ENCODE measurements around the gene RASA3. TPM values are rescaled to one million over a fixed set of nuclear protein-coding genes. Genes with fewer than 3 reads are reported as not detected.

RASA3 gene
- total RNA-seq, 5 donors from 2014 or later (not counting 1 experiment from before 2014, with no cell fraction given) = 223 to 267 (median 238) TPM

DNA sequence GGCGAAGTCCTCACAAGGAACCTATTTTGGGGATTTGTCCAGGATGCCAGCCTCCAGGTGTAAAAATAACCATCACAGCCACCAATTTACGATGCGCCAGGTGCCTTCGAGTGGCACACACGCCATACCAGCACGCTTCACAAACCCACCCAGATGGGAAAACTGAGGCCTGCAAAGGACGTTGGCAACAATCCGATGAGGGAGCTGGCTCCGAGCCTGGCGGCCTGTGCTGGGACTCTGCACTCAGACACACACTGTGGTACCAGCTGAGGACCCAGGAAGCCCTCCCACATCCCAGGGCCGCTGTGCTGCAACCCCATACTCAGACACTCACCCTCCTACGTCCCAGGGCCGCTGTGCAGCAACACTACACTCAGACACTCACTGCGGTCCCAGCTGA, 93.5 kb downstream of the RASA3 start:
- ATAC-seq (replicated peaks in 1 of 4) (no peak), DNase-seq (no peak)
- Mint-ChIP-seq H3K27ac (peak overlapping the region in 1 of 2 donors; percentile 39), H3K4me3 (no peak overlapping the region), H3K36me3 (peaks cover 28% of the 10 kb centered on the region), H3K4me1 (peaks cover 53 to 61% (median 54%) of the 10 kb centered on the region in 3 donors), H3K9me3 (no peaks in the 10 kb centered on the region), H3K27me3 (no peaks in the 10 kb centered on the region)
- Histone ChIP-seq H3K27ac (ENCODE audit: low read length) (no peak overlapping the region), H3K36me3 (ENCODE audit: control insufficient read depth in 2 of 2, extremely low read depth in 1 of 2, insufficient read depth in 1 of 2, low read length in 1 of 2) (peaks cover 33 to 86% of the 10 kb centered on the region in 2 donors), H3K27me3 (replicated peaks in 1 of 2; ENCODE audit: control insufficient read depth in 2 of 2, extremely low read depth in 1 of 2, insufficient read depth in 2 of 2, low read length in 1 of 2) (no peaks in the 10 kb centered on the region), H3K9me3 (no peaks in the 10 kb centered on the region), H3K4me1 (ENCODE audit: control insufficient read depth in 1 of 2, extremely low read depth in 1 of 2, insufficient read depth in 2 of 2, low read length in 2 of 2) (peaks cover 0 to 66% of the 10 kb centered on the region in 2 experiments), H3K4me3 (ENCODE audit: control insufficient read depth in 1 of 2, extremely low read depth in 1 of 2, low read length in 1 of 2) (no peak overlapping the region)
- CTCF ChIA-PET = interaction anchor here in 1 of 2 donors (0.5 kb wide), 1 partner anchor 185 kb away, joined by 5 read pairs; no protein-coding TSS in a partner anchor
- POLR2A ChIA-PET = no interaction called here
- WGBS (ENCODE audit: insufficient coverage) = 89% methylated on average over 14 of the region's 14 CpGs

DNA sequence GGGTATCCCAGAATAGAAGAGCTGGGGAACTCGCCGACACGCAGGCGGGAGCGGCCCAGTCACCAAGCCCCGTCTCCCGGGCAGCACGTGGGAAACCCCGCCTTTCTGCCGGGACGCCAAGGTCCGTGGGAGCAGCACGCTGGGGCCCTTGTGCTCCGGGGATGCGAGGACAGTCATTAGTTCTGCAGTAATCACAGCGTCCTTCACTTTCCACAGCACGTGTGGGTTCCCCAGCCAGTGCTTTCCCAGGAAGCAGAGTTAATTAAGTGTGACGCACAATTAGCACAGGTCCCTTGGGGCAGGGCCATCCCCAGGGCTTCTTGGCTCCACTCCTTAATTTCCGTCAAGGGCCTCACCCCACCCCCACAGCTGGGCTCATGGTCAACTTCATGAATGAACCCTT, 94.2 kb downstream of the RASA3 start:
- Histone ChIP-seq H3K4me3 (ENCODE audit: control insufficient read depth in 1 of 2, extremely low read depth in 1 of 2, low read length in 1 of 2) (no peak overlapping the region), H3K9me3 (no peaks in the 10 kb centered on the region), H3K4me1 (ENCODE audit: control insufficient read depth in 1 of 2, extremely low read depth in 1 of 2, insufficient read depth in 2 of 2, low read length in 2 of 2) (peaks cover 0 to 70% of the 10 kb centered on the region in 2 experiments), H3K27me3 (replicated peaks in 1 of 2; ENCODE audit: control insufficient read depth in 2 of 2, extremely low read depth in 1 of 2, insufficient read depth in 2 of 2, low read length in 1 of 2) (no peaks in the 10 kb centered on the region), H3K27ac (ENCODE audit: low read length) (no peak overlapping the region), H3K36me3 (ENCODE audit: control insufficient read depth in 2 of 2, extremely low read depth in 1 of 2, insufficient read depth in 1 of 2, low read length in 1 of 2) (peaks cover 33 to 89% of the 10 kb centered on the region in 2 donors)
- Mint-ChIP-seq H3K4me1 (peaks cover 50 to 58% (median 51%) of the 10 kb centered on the region in 3 donors), H3K27ac (no peak overlapping the region), H3K27me3 (no peaks in the 10 kb centered on the region), H3K9me3 (no peaks in the 10 kb centered on the region), H3K36me3 (peaks cover 25% of the 10 kb centered on the region), H3K4me3 (no peak overlapping the region)
- ChIA-PET POLR2A (interaction anchor here (0.6 kb wide), 3 partner anchors 10 to 167 kb away, joined by 3 to 4 read pairs (median 3); no protein-coding TSS in a partner anchor), CTCF (no interaction called here)
- 91% methylated on average over 19 of the region's 19 CpGs for WGBS (ENCODE audit: insufficient coverage)
- ATAC-seq (replicated peaks in 1 of 4) (no peak), DNase-seq (no peak)

DNA sequence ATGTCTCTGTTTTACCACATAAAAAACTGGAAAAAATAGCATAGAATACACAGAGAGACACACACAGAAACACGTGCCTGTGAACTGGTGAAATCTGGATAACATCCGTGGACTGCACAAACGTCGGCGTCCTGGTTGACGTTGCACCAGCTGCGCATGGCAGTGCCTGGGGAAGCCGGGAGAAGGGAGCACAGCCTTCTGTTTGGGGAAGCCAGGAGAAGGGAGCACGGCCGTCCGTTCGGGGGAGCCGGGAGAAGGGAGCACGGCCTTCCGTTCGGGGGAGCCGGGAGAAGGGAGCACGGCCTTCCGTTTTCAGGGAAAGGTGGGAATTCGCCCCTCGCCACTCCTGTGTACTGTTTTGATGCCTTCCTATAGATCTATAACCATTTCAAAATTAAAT, 94.7 kb downstream of the RASA3 start:
- H3K27me3 ChIP-seq (replicated peaks in 1 of 2; ENCODE audit: control insufficient read depth in 2 of 2, extremely low read depth in 1 of 2, insufficient read depth in 2 of 2, low read length in 1 of 2) = no peaks in the 10 kb centered on the region
- DNase-seq (no peak), ATAC-seq (replicated peaks in 1 of 4) (no peak)
- peaks cover 33 to 83% of the 10 kb centered on the region in 2 donors for H3K36me3 ChIP-seq (ENCODE audit: control insufficient read depth in 2 of 2, extremely low read depth in 1 of 2, insufficient read depth in 1 of 2, low read length in 1 of 2)
- H3K27ac Mint-ChIP-seq = no peak overlapping the region
- ChIA-PET CTCF (no interaction called here), POLR2A (interaction anchor here (0.6 kb wide), 3 partner anchors 10 to 168 kb away, joined by 3 to 4 read pairs (median 3); no protein-coding TSS in a partner anchor)
- WGBS (ENCODE audit: insufficient coverage) = 97% methylated on average over 14 of the region's 21 CpGs
- H3K27ac ChIP-seq (ENCODE audit: low read length) = no peak overlapping the region
- H3K4me3 ChIP-seq (ENCODE audit: control insufficient read depth in 1 of 2, extremely low read depth in 1 of 2, low read length in 1 of 2) = no peak overlapping the region
- peaks cover 21% of the 10 kb centered on the region for H3K36me3 Mint-ChIP-seq
- H3K27me3 Mint-ChIP-seq = no peaks in the 10 kb centered on the region
- H3K4me3 Mint-ChIP-seq = no peak overlapping the region
- no peaks in the 10 kb centered on the region for H3K9me3 Mint-ChIP-seq
- H3K4me1 Mint-ChIP-seq = peaks cover 46 to 52% (median 46%) of the 10 kb centered on the region in 3 donors
- no peaks in the 10 kb centered on the region for H3K9me3 ChIP-seq
- H3K4me1 ChIP-seq (ENCODE audit: control insufficient read depth in 1 of 2, extremely low read depth in 1 of 2, insufficient read depth in 2 of 2, low read length in 2 of 2) = peaks cover 0 to 69% of the 10 kb centered on the region in 2 experiments

DNA sequence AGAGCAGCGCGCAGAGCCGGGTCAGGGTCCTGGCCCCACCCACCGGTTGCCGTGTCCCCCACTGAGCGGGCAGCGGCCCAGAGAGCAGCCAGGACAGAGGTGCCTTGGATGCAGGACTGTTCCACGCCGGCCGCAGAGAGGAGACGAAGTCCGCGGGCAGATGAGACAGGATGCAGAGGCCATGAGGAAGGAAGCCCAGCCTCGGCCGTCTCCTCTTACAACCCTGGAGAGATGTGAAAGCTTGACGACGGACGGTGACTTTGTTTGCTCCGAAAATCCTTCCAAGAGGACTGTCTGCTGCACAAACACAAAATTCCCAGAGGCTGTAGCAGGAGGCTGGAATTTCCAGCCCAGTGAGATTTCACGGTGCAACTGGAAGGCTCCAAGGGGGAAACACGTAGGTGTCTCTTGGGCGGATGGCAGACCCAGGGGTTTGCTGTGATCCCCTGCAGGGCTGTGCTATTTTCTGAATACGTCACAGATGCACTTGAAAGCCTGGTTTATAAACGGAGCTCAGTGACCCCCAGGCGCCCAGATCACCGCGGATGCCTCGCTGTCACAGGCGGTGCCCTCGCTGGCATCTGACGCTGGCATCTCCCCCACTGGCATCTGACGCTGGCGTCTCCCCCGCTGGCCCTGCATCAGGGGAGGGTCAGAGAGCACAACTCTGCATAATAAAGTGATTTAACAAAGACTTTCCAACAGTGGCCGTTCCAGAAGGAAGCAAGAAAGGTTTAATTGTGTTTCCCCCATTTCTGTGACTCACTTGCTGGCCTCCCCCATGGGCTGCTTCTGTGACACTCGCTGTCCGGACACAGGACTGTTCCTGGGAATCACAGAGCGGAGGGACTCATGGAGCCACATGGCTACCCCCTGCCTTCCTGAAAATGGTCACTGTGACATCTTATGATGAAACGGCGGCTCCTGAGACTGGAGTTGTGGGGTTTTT, 96.6 kb downstream of the RASA3 start:
- Mint-ChIP-seq H3K27ac (no peak overlapping the region), H3K9me3 (no peaks in the 10 kb centered on the region), H3K4me1 (peaks cover 45 to 53% (median 51%) of the 10 kb centered on the region in 3 donors), H3K27me3 (no peaks in the 10 kb centered on the region), H3K36me3 (peaks cover 20% of the 10 kb centered on the region), H3K4me3 (no peak overlapping the region)
- ATAC-seq (replicated peaks in 1 of 4) (no peak), DNase-seq (no peak)
- POLR2A ChIA-PET = interaction anchor here in 1 of 2 donors (0.6 kb wide), 1 partner anchor 34 kb away, joined by 5 read pairs; no protein-coding TSS in a partner anchor
- Histone ChIP-seq H3K27me3 (replicated peaks in 1 of 2; ENCODE audit: control insufficient read depth in 2 of 2, extremely low read depth in 1 of 2, insufficient read depth in 2 of 2, low read length in 1 of 2) (no peaks in the 10 kb centered on the region), H3K4me3 (ENCODE audit: control insufficient read depth in 1 of 2, extremely low read depth in 1 of 2, low read length in 1 of 2) (no peak overlapping the region), H3K36me3 (ENCODE audit: control insufficient read depth in 2 of 2, extremely low read depth in 1 of 2, insufficient read depth in 1 of 2, low read length in 1 of 2) (peaks cover 39 to 77% of the 10 kb centered on the region in 2 donors), H3K27ac (ENCODE audit: low read length) (no peak overlapping the region), H3K9me3 (no peaks in the 10 kb centered on the region), H3K4me1 (ENCODE audit: control insufficient read depth in 1 of 2, extremely low read depth in 1 of 2, insufficient read depth in 2 of 2, low read length in 2 of 2) (peaks cover 0 to 69% of the 10 kb centered on the region in 2 experiments)
- CTCF ChIA-PET = interaction anchor here in 1 of 2 donors (0.6 kb wide), 1 partner anchor 75 kb away, joined by 3 read pairs; no protein-coding TSS in a partner anchor
- WGBS (ENCODE audit: insufficient coverage) = 95% methylated on average over 26 of the region's 40 CpGs

DNA sequence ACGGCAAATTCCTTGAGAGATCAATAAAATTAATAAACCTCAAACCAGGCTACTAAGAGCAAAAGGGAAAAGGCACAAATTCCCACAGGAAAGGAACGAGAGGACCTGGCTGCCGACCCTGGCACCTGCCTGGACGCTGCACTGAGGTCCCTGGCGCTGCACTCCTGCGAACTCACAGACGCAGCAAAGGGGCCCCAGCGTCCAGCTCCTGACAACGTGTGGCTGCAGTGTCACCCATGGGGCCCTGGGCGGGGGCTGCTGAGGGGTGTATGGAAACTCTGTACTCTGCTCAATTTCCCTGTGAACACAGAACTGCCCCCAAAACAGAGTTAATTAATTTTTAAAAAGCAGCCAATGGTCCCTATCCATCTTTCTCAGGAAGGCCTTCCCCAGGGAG, 97.2 kb downstream of the RASA3 start:
- Mint-ChIP-seq H3K27ac (no peak overlapping the region), H3K4me1 (peaks cover 47 to 56% (median 55%) of the 10 kb centered on the region in 3 donors), H3K27me3 (no peaks in the 10 kb centered on the region), H3K9me3 (no peaks in the 10 kb centered on the region), H3K4me3 (no peak overlapping the region), H3K36me3 (peaks cover 21% of the 10 kb centered on the region)
- Histone ChIP-seq H3K4me3 (ENCODE audit: control insufficient read depth in 1 of 2, extremely low read depth in 1 of 2, low read length in 1 of 2) (no peak overlapping the region), H3K9me3 (no peaks in the 10 kb centered on the region), H3K27ac (ENCODE audit: low read length) (no peak overlapping the region), H3K36me3 (ENCODE audit: control insufficient read depth in 2 of 2, extremely low read depth in 1 of 2, insufficient read depth in 1 of 2, low read length in 1 of 2) (peaks cover 37 to 79% of the 10 kb centered on the region in 2 donors), H3K4me1 (ENCODE audit: control insufficient read depth in 1 of 2, extremely low read depth in 1 of 2, insufficient read depth in 2 of 2, low read length in 2 of 2) (peaks cover 0 to 75% of the 10 kb centered on the region in 2 experiments), H3K27me3 (replicated peaks in 1 of 2; ENCODE audit: control insufficient read depth in 2 of 2, extremely low read depth in 1 of 2, insufficient read depth in 2 of 2, low read length in 1 of 2) (no peaks in the 10 kb centered on the region)
- 93% methylated on average over 8 of the region's 10 CpGs for WGBS (ENCODE audit: insufficient coverage)
- CTCF ChIA-PET = no interaction called here
- POLR2A ChIA-PET = interaction anchor here in 1 of 2 donors (0.6 kb wide), 1 partner anchor 33 kb away, joined by 5 read pairs; no protein-coding TSS in a partner anchor
- no peak for DNase-seq
- no peak for ATAC-seq (replicated peaks in 1 of 4)

DNA sequence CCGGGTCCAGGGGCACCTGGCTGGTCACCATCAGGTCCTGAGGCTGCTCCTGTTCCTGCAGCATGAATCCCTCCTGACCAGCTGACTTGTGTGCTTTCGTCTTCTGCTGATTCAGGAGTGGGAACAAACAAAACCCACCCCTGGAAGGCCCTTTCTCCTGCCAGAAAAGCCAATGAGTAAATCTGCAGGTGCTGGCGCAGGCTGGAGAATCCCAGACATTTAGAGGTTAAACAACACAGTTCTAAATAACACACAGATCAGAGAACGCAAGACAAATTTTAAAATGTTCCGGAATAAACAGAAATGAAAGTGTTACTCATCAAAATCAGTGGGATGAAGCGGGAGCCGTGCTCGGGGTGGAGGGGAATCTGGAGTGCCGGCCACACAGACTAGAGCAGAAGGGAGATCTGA, 97.9 kb downstream of the RASA3 start:
- H3K27me3 ChIP-seq (replicated peaks in 1 of 2; ENCODE audit: control insufficient read depth in 2 of 2, extremely low read depth in 1 of 2, insufficient read depth in 2 of 2, low read length in 1 of 2) = no peaks in the 10 kb centered on the region
- H3K4me1 ChIP-seq (ENCODE audit: control insufficient read depth in 1 of 2, extremely low read depth in 1 of 2, insufficient read depth in 2 of 2, low read length in 2 of 2) = peaks cover 0 to 76% of the 10 kb centered on the region in 2 experiments
- Mint-ChIP-seq H3K9me3 (no peaks in the 10 kb centered on the region), H3K4me1 (peaks cover 47 to 55% (median 53%) of the 10 kb centered on the region in 3 donors), H3K36me3 (peaks cover 17% of the 10 kb centered on the region), H3K27me3 (no peaks in the 10 kb centered on the region), H3K4me3 (no peak overlapping the region), H3K27ac (no peak overlapping the region)
- H3K27ac ChIP-seq (ENCODE audit: low read length) = no peak overlapping the region
- ATAC-seq (replicated peaks in 1 of 4) = no peak
- H3K36me3 ChIP-seq (ENCODE audit: control insufficient read depth in 2 of 2, extremely low read depth in 1 of 2, insufficient read depth in 1 of 2, low read length in 1 of 2) = peaks cover 33 to 78% of the 10 kb centered on the region in 2 donors
- 97% methylated on average over 7 of the region's 9 CpGs for WGBS (ENCODE audit: insufficient coverage)
- no peak for DNase-seq
- H3K4me3 ChIP-seq (ENCODE audit: control insufficient read depth in 1 of 2, extremely low read depth in 1 of 2, low read length in 1 of 2) = no peak overlapping the region
- no peaks in the 10 kb centered on the region for H3K9me3 ChIP-seq
- ChIA-PET CTCF (no interaction called here), POLR2A (no interaction called here)
